ENCODE measurements around the gene GMPPA. TPM values are rescaled to one million over a fixed set of nuclear protein-coding genes. Genes with fewer than 3 reads are reported as not detected.

GMPPA gene
- total RNA-seq, 4 donors from 2014 or later = 26.5 to 50.6 (median 42.6) TPM

DNA sequence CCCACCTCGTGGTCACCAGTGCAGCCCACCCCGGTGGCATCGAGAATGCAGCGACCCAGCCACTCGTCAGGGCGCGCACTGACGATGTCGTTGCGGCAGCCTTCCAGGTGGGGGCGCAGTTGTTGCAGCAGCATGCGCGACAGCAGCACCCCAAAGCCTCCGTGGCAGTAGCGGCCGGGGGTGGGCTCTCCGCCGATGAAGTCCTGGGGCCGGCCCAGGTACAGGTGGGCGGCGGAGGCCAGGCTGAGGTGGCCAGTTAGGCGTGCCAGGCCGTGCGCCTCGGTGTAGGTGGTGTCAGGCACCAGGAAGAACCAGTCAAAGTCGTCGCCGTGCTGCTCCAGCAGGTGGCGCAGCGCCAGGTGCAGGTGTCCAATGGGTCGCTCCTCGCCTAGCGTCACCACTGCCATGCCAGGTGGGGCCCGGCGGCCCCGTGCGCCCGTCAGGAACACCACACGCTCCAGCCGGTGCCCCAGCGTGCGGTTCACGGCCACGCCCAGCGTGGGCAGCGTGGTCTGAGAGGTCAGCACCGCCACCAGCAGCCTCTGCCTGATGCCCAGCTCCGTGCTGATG lies 43.0 kb downstream of the GMPPA start:
- H3K36me3 ChIP-seq = peaks cover 14 to 17% of the 10 kb centered on the region in 2 donors
- intact Hi-C loops (cut with DNase I) = loop anchor here (2.0 to 5.0 kb wide), 2 partner anchors 101 to 146 kb away; no protein-coding TSS in a partner anchor
- peak in 1 of 2 donors; percentile 19 for TF ChIP-seq POLR2A (IDR thresholded peaks at IDR 0.05)
- TF ChIP-seq, protein P1, sequence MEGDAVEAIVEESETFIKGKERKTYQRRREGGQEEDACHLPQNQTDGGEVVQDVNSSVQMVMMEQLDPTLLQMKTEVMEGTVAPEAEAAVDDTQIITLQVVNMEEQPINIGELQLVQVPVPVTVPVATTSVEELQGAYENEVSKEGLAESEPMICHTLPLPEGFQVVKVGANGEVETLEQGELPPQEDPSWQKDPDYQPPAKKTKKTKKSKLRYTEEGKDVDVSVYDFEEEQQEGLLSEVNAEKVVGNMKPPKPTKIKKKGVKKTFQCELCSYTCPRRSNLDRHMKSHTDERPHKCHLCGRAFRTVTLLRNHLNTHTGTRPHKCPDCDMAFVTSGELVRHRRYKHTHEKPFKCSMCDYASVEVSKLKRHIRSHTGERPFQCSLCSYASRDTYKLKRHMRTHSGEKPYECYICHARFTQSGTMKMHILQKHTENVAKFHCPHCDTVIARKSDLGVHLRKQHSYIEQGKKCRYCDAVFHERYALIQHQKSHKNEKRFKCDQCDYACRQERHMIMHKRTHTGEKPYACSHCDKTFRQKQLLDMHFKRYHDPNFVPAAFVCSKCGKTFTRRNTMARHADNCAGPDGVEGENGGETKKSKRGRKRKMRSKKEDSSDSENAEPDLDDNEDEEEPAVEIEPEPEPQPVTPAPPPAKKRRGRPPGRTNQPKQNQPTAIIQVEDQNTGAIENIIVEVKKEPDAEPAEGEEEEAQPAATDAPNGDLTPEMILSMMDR (IDR thresholded peaks at IDR 0.05) = peak; percentile 92 to 99 (median 97)
- H3K27ac ChIP-seq = no peak overlapping the region
- no peaks in the 10 kb centered on the region for H3K9me3 ChIP-seq
- 6 to 20% methylated on average over 9 to 13 of the region's 48 CpGs for WGBS, 2 donors
- DNase-seq = peak; percentile 93
- H3K4me1 ChIP-seq = peaks cover 21 to 24% of the 10 kb centered on the region in 2 donors
- H3K4me3 ChIP-seq (replicated peaks in 1 of 3) = peak overlapping the region in 1 of 3 donors; percentile 15
- H3K27me3 ChIP-seq = no peaks in the 10 kb centered on the region

DNA sequence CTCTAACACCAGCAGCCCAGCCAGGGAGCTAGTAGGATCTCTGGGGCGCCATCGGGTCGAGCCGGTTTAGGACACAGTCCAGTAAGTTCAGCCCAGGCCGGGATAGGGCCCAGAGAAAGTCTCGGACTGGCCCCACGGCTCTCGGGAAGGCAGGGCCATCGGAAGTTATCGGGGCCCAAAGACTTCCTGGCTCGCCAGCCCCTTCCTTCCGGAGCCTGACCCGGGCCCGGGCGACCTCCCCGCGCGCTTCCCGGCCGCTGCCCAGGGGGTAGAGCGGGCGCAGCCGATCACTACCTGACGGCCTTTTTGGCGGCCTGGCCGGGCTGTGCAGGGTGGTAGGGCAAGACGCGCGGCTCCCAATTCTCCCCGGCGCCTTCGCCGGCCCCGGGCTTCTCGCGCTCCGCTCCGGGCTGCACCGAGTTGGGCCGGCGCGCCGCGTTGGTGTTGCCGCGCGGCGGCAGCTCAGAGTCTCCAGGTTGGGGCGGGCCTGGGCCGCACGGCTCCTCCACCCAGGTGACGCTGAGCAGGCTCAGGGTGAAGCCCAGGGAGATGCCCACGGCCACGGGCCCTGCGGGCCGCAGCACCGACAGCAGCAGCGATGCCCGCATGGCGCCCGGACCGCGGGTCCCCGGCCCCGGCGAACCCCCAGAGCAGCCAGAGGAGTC lies 44.4 kb downstream of the GMPPA start:
- no peaks in the 10 kb centered on the region for H3K27me3 ChIP-seq
- TF ChIP-seq, protein P1 (IDR thresholded peaks at IDR 0.05) = no peak
- TF ChIP-seq POLR2A (IDR thresholded peaks at IDR 0.05) = no peak
- WGBS, 2 donors = 0 to 1% methylated on average over 7 to 16 of the region's 66 CpGs
- H3K9me3 ChIP-seq = no peaks in the 10 kb centered on the region
- DNase-seq = peak; percentile 65 to 67
- peak overlapping the region; percentile 78 to 91 (median 84) for H3K27ac ChIP-seq
- peak overlapping the region; percentile 33 to 83 (median 79) for H3K4me3 ChIP-seq (replicated peaks in 1 of 3)
- peaks cover 14 to 17% of the 10 kb centered on the region in 2 donors for H3K36me3 ChIP-seq
- H3K4me1 ChIP-seq = peaks cover 21 to 24% of the 10 kb centered on the region in 2 donors
- intact Hi-C loops (cut with DNase I) = loop anchor here (5.0 kb wide), 1 partner anchor 144 kb away; no protein-coding TSS in a partner anchor

DNA sequence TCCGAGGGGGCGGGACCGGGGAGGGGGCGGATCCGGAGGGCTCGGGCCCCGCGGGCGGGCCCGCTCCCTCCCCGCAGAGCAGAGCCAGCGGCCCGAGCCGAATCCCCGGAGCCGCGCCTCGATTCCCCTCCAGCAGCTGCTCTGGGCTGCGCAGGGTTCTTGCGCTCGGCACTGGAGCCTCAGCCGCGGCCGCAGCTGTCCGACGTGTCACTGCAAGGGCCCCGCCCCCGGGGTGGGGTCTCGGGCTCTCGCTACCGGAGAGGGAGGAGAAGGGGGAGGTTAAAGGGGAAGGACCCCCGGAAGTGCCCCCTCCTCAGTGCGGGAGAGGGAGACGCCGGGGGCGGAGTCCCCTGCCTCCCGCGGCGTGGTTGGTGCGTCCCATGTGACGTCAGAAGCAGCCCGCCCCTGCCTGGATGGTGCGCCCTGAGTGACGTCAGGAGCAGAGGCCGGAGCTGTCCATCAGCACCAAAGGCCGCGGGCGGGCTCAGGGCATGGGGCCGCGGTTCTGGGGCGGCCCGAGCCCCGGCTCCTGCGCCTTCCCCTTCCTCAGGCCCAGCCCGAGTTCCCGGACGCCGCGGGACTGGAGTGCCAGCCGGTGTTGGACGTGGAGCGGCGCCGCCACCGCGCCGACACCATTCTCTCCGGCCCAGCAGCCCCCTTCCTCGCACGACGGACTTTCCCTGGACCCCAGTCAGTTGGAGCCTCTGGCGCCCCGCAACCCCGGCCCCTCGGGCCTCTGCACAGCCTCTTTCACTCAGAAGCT lies 45.1 kb downstream of the GMPPA start, which contains the start of the genes CHPF and TMEM198:
CHPF (minus strand) TSS at position 214 of the 763 bp plus-strand sequence. CDS start 271 bp downstream, outside the sequence.
TMEM198 (plus strand) TSS at position 433 of the 763 bp plus-strand sequence. CDS start 700 bp downstream, outside the sequence.
- H3K27ac ChIP-seq = peak within 1 kb of the TSS; percentile 78 to 91 (median 84)
- peaks cover 21 to 24% of the 10 kb centered on the region in 2 donors for H3K4me1 ChIP-seq
- peak in 1 of 2 donors; percentile 85 for TF ChIP-seq POLR2A (IDR thresholded peaks at IDR 0.05)
- TF ChIP-seq, protein P1 (IDR thresholded peaks at IDR 0.05) = no peak
- no peaks in the 10 kb centered on the region for H3K27me3 ChIP-seq
- intact Hi-C loops (cut with DNase I) = loop anchor here (5.0 kb wide), 1 partner anchor 144 kb away; no protein-coding TSS in a partner anchor
- H3K36me3 ChIP-seq = peaks cover 14 to 17% of the 10 kb centered on the region in 2 donors
- DNase-seq = peak; percentile 99
- H3K9me3 ChIP-seq = no peaks in the 10 kb centered on the region
- peak within 1 kb of the TSS; percentile 33 to 83 (median 79) for H3K4me3 ChIP-seq (replicated peaks in 1 of 3)
- 1 to 2% methylated on average over 17 to 22 of the region's 75 CpGs for WGBS, 2 donors

DNA sequence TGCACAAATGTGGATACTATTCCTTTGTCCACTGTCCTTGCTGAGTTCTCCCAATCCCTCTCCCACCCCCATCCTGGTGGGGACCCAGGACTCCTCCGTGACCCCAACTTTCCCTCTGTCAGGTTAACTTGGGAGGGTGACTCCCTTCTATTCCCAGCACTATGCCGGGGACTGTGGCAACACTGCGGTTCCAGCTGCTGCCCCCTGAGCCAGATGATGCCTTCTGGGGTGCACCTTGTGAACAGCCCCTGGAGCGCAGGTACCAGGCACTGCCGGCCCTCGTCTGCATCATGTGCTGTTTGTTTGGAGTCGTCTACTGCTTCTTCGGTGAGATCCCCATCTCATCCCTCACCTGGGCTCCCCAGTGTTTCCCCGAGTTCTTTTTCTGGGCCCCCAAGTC lies 45.9 kb downstream of the GMPPA start:
- DNase-seq = no peak
- Histone ChIP-seq H3K9me3 (no peaks in the 10 kb centered on the region), H3K27me3 (no peaks in the 10 kb centered on the region), H3K4me3 (replicated peaks in 1 of 3) (peak overlapping the region in 1 of 3 donors; percentile 79), H3K36me3 (peaks cover 6 to 11% of the 10 kb centered on the region in 2 donors), H3K27ac (no peak overlapping the region), H3K4me1 (peaks cover 21 to 24% of the 10 kb centered on the region in 2 donors)
- intact Hi-C loops (cut with DNase I) = loop anchor here (5.0 kb wide), 1 partner anchor 143 kb away; no protein-coding TSS in a partner anchor
- 39 to 43% methylated on average over 9 of the region's 9 CpGs for WGBS, 2 donors
- no peak for TF ChIP-seq POLR2A (IDR thresholded peaks at IDR 0.05)
- TF ChIP-seq, protein P1 (IDR thresholded peaks at IDR 0.05) = no peak

Data from thyroid gland (tissue), 4 donors.